Measurements from ENCODE around the gene EIF6.

EIF6 gene

GRCh38 chr20:35271073-35271882, 13.3 kb downstream of the EIF6 start:
- H3K4me3 Mint-ChIP-seq = no peak overlapping the region
- H3K27ac Mint-ChIP-seq = peak overlapping the region; percentile 71
- no peak for TF ChIP-seq CTCF (IDR thresholded peaks at IDR 0.05)
- no peaks in the 10 kb centered on the region for H3K9me3 Mint-ChIP-seq
- no peak for DNase-seq
- no peaks in the 10 kb centered on the region for H3K36me3 Mint-ChIP-seq (ENCODE audit: low read depth)
- peaks cover 20% of the 10 kb centered on the region for H3K4me1 Mint-ChIP-seq
- no peaks in the 10 kb centered on the region for H3K27me3 Mint-ChIP-seq (ENCODE audit: low read depth, poor library complexity)

- Mint-ChIP-seq H3K27ac (peak overlapping the region; percentile 71), H3K27me3 (ENCODE audit: low read depth, poor library complexity) (no peaks in the 10 kb centered on the region), H3K9me3 (no peaks in the 10 kb centered on the region), H3K4me1 (peaks cover 20% of the 10 kb centered on the region), H3K4me3 (no peak overlapping the region), H3K36me3 (ENCODE audit: low read depth) (no peaks in the 10 kb centered on the region)
- no peak for TF ChIP-seq CTCF (IDR thresholded peaks at IDR 0.05)
- no peak for DNase-seq
These were observed 14.3 kb downstream of the EIF6 start for GRCh38 chr20:35270021-35270902.

GRCh38 chr20:35269055-35269781, 15.4 kb downstream of the EIF6 start:
- Mint-ChIP-seq H3K9me3 (no peaks in the 10 kb centered on the region), H3K36me3 (ENCODE audit: low read depth) (no peaks in the 10 kb centered on the region), H3K27me3 (ENCODE audit: low read depth, poor library complexity) (no peaks in the 10 kb centered on the region), H3K27ac (peak overlapping the region; percentile 40), H3K4me3 (no peak overlapping the region), H3K4me1 (peaks cover 20% of the 10 kb centered on the region)
- DNase-seq = peak; percentile 83
- peak; percentile 77 for TF ChIP-seq CTCF (IDR thresholded peaks at IDR 0.05)

GRCh38 chr20:35267092-35267491, 17.5 kb downstream of the EIF6 start:
- peaks cover 35% of the 10 kb centered on the region for H3K4me1 Mint-ChIP-seq
- DNase-seq = no peak
- H3K4me3 Mint-ChIP-seq = no peak overlapping the region
- no peak for TF ChIP-seq CTCF (IDR thresholded peaks at IDR 0.05)
- no peaks in the 10 kb centered on the region for H3K36me3 Mint-ChIP-seq (ENCODE audit: low read depth)
- no peak overlapping the region for H3K27ac Mint-ChIP-seq
- H3K27me3 Mint-ChIP-seq (ENCODE audit: low read depth, poor library complexity) = peaks cover 5% of the 10 kb centered on the region
- no peaks in the 10 kb centered on the region for H3K9me3 Mint-ChIP-seq

GRCh38 chr20:35264755-35265154, 19.8 kb downstream of the EIF6 start:
- H3K9me3 Mint-ChIP-seq = no peaks in the 10 kb centered on the region
- peaks cover 26% of the 10 kb centered on the region for H3K4me1 Mint-ChIP-seq
- no peaks in the 10 kb centered on the region for H3K36me3 Mint-ChIP-seq (ENCODE audit: low read depth)
- H3K27ac Mint-ChIP-seq = peak overlapping the region; percentile 36
- no peak for DNase-seq
- H3K27me3 Mint-ChIP-seq (ENCODE audit: low read depth, poor library complexity) = peaks cover 11% of the 10 kb centered on the region
- no peak overlapping the region for H3K4me3 Mint-ChIP-seq
- TF ChIP-seq CTCF (IDR thresholded peaks at IDR 0.05) = no peak

All from nephron progenitor cell (in vitro differentiated cells).